ENCODE data around the gene SLC2A6. TPM values are rescaled to one million over a fixed set of nuclear protein-coding genes. Genes with fewer than 3 reads are reported as not detected.
"Not testable (repeated sequence)": the region's sequence is repeated elsewhere in the genome, so short reads cannot be mapped to it uniquely, and the experiment has no call there.

Gene SLC2A6
- total RNA-seq, 1 experiment from 2014 or later: 10.7 TPM

DNA sequence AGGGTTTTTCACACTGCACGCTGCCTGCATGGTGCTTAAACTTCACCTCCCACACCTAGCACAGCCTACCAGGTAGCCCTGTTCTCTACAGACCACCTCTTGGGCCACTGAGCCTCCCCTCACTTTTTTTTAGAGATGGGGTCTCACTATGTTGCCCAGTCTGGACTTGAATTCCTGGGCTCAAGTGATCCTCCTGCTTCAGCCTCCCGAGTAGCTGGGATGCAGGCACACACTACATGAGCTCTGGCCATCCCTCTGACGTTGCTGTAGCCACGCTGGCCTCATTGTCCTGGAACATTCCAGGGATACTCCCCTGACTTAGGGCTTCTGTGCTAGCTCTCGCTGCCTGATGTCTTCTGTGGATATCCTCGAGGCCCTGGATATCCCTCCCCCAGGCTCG lies 26.3 kb downstream of the SLC2A6 start (continued):
- TF ChIP-seq, protein P1, sequence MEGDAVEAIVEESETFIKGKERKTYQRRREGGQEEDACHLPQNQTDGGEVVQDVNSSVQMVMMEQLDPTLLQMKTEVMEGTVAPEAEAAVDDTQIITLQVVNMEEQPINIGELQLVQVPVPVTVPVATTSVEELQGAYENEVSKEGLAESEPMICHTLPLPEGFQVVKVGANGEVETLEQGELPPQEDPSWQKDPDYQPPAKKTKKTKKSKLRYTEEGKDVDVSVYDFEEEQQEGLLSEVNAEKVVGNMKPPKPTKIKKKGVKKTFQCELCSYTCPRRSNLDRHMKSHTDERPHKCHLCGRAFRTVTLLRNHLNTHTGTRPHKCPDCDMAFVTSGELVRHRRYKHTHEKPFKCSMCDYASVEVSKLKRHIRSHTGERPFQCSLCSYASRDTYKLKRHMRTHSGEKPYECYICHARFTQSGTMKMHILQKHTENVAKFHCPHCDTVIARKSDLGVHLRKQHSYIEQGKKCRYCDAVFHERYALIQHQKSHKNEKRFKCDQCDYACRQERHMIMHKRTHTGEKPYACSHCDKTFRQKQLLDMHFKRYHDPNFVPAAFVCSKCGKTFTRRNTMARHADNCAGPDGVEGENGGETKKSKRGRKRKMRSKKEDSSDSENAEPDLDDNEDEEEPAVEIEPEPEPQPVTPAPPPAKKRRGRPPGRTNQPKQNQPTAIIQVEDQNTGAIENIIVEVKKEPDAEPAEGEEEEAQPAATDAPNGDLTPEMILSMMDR (IDR thresholded peaks at IDR 0.05 in 2 of 3, conservative IDR thresholded peaks at IDR 0.05 in 1 of 3; ENCODE audit: borderline replicate concordance in 1 of 3, insufficient read depth in 1 of 3, low read depth in 2 of 3, low read length in 2 of 3): no peak
- TF ChIP-seq SIN3A (IDR thresholded peaks at IDR 0.05; ENCODE audit: low read depth): no peak
- no peak for TF ChIP-seq ZNF274 (IDR thresholded peaks at IDR 0.05; ENCODE audit: low read depth, low read length)
- TF ChIP-seq RAD21 (IDR thresholded peaks at IDR 0.05; ENCODE audit: low read depth): no peak
- no peak for TF ChIP-seq JUND (IDR thresholded peaks at IDR 0.05)
- no peak for TF ChIP-seq EZH2phosphoT487 (IDR thresholded peaks at IDR 0.05; ENCODE audit: borderline replicate concordance)
- TF ChIP-seq CBX3 (IDR thresholded peaks at IDR 0.05; ENCODE audit: low read depth): no peak
- TF ChIP-seq EGR1 (IDR thresholded peaks at IDR 0.05; ENCODE audit: low read depth): no peak
- TF ChIP-seq, protein P2, sequence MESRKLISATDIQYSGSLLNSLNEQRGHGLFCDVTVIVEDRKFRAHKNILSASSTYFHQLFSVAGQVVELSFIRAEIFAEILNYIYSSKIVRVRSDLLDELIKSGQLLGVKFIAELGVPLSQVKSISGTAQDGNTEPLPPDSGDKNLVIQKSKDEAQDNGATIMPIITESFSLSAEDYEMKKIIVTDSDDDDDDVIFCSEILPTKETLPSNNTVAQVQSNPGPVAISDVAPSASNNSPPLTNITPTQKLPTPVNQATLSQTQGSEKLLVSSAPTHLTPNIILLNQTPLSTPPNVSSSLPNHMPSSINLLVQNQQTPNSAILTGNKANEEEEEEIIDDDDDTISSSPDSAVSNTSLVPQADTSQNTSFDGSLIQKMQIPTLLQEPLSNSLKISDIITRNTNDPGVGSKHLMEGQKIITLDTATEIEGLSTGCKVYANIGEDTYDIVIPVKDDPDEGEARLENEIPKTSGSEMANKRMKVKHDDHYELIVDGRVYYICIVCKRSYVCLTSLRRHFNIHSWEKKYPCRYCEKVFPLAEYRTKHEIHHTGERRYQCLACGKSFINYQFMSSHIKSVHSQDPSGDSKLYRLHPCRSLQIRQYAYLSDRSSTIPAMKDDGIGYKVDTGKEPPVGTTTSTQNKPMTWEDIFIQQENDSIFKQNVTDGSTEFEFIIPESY (IDR thresholded peaks at IDR 0.05; ENCODE audit: extremely low read depth, insufficient replicate concordance, low read length): no peak
- no peak for TF ChIP-seq FOSL1 (IDR thresholded peaks at IDR 0.05; ENCODE audit: low read depth)

DNA sequence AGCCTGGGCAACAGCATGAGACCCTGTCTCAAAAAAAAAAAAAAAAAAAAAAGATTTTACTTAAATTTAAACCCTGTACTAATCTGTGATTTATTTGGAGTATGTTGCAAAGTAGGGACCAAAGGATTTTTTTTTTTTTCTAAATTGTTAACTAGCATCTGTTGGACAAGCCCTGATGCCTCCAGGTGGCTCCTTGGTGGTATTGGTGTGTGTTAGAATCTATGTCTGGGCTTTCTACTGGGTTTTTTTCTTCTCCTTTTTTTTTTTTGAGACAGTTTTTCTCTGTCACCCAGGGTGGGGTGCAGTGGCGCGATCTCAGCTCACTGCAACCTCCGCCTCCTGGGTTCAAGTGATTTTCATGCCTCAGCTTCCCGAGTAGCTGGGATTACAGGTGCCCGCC lies 27.0 kb downstream of the SLC2A6 start:
- BruUV-seq (replicated peaks); H4K20me1 ChIP-seq (ENCODE audit: insufficient read depth); ATAC-seq; intact Hi-C loops (cut with micrococcal nuclease); H3K27me3 ChIP-seq (ENCODE audit: insufficient read depth, low read length); H3K4me2 ChIP-seq (ENCODE audit: low read length); H3K27ac ChIP-seq (ENCODE audit: low read depth, low read length); POLR2A ChIA-PET; H3K9me2 ChIP-seq (ENCODE audit: insufficient read depth); H2AFZ ChIP-seq (ENCODE audit: low read depth, low read length, poor library complexity, severe bottlenecking); H3K4me3 ChIP-seq (replicated peaks in 1 of 2; ENCODE audit: low read depth in 1 of 2, low read length in 2 of 2); CTCF ChIA-PET; H3K79me2 ChIP-seq (ENCODE audit: insufficient read depth, low read length); DNase-seq (ENCODE audit: low read depth, low spot score); H3K9me3 ChIP-seq (ENCODE audit: control insufficient read depth in 1 of 2, insufficient read depth in 1 of 2, low read depth in 1 of 2, low read length in 2 of 2); H3K36me3 ChIP-seq (ENCODE audit: control insufficient read depth in 1 of 2, insufficient read depth in 2 of 2, low read length in 2 of 2); RAD21 ChIA-PET (ENCODE audit: low non-redundant PET in 1 of 2, low total read pairs in 2 of 2, uncharacterized antibody in 2 of 2, unreplicated experiment in 2 of 2); H3K9ac ChIP-seq (ENCODE audit: low read length): not testable (repeated sequence)
- H3K4me1 ChIP-seq (ENCODE audit: control insufficient read depth in 1 of 2, insufficient read depth in 2 of 2, low read length in 2 of 2): peaks cover 12 to 14% of the 10 kb centered on the region in 2 experiments

All from HCT116 (cell line).